SU-DHL-6 (cell line): Measurements from ENCODE around the gene PCCB.
"Not testable (repeated sequence)": the region's sequence is repeated elsewhere in the genome, so short reads cannot be mapped to it uniquely, and the experiment has no call there.

Experiments
- CTCF ChIP-seq: fragments of 200-600 bp; sonication (generic); IDR thresholded peaks from one replicate; pipeline ENCODE4 v1.5.1; 2017; ENCODE audit warnings: antibody characterized with exemption, mild to moderate bottlenecking, low read length, moderate library complexity; ENCODE audit not compliant: insufficient read depth, poor library complexity, severe bottlenecking
- EZH2phosphoT487 ChIP-seq: fragments of 200-600 bp; sonication (generic), shearing (Covaris generic); conservative IDR thresholded peaks from 2 replicates; pipeline ENCODE4 v1.6.1; 2018; ENCODE audit warnings: mild to moderate bottlenecking, antibody characterized with exemption, low read length, moderate library complexity, mixed read lengths

GRCh38 chr3:136334726-136335125, 84.6 kb downstream of the PCCB start:
- not testable (repeated sequence) for TF ChIP-seq CTCF, EZH2phosphoT487
